DMS 273 treated with DMSO at 0.1 percent for 48 hours (cell line): ENCODE results near the gene KEAP1.

Source experiments
- DNase-seq: peaks from one replicate; lab custom pipeline; 2025; lab: John Stamatoyannopoulos, UW

The KEAP1 gene

DNA sequence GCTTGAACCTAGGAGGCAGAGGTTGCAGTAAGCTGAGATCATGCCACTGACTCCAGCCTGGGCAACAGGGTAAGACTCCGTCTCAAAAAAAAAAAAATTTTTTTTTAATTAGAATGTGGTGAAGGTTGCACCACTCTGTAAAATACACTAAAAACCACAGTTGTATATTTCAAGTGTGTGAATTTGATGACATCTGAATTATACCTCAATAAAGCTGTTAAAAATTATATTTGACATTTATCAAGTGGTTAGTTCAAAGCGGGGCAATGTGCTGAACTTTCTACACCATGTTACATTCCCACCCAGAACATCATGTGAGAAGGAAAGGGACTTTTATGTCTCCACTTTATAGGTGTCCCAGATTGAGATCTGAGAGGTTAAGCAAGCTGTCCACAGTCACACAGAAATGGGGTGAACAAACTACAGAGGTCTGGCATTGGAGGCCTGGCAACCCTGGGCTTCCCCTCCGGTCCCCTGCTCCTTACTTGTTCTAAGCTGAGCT lies 20.0 kb upstream of the KEAP1 start:
- DNase-seq, result no peak

GRCh38 chr19:10521461-10522171 lies 18.5 kb upstream of the KEAP1 start:
- no peak for DNase-seq

- DNase-seq, result no peak
Observed at GRCh38 chr19:10520652-10521318, 17.6 kb upstream of the KEAP1 start.

DNA sequence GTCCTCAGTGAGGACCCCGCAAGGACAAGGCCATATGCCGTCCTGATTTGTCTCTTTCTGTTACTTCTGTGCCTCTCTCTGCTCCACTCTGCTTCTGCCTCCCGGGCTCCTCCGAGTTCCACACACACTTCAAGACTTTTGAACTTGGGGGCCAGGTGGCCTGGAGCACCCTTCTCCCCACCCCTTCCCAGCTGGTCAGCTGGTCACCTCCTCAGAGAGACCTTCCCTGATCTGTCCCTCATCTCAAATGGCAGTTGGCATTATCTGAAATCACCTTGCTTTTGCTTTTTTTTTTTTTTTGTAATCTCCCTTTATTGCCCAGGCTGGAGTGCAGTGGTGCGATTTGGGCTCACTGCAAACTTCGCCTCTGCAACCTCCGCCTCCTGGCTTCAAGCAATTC lies 16.3 kb upstream of the KEAP1 start:
- no peak for DNase-seq

GRCh38 chr19:10518444-10519361 lies 15.5 kb upstream of the KEAP1 start:
- peak; percentile 65 for DNase-seq

GRCh38 chr19:10517760-10518443 lies 14.7 kb upstream of the KEAP1 start:
- DNase-seq, result no peak

GRCh38 chr19:10517361-10517759 lies 14.2 kb upstream of the KEAP1 start, which contains the start of gene S1PR5:
TSS of gene S1PR5 (minus strand) at chr19:10517447. CDS start at chr19:10515011, 2,436 bp downstream.
- no peak for DNase-seq

DNA sequence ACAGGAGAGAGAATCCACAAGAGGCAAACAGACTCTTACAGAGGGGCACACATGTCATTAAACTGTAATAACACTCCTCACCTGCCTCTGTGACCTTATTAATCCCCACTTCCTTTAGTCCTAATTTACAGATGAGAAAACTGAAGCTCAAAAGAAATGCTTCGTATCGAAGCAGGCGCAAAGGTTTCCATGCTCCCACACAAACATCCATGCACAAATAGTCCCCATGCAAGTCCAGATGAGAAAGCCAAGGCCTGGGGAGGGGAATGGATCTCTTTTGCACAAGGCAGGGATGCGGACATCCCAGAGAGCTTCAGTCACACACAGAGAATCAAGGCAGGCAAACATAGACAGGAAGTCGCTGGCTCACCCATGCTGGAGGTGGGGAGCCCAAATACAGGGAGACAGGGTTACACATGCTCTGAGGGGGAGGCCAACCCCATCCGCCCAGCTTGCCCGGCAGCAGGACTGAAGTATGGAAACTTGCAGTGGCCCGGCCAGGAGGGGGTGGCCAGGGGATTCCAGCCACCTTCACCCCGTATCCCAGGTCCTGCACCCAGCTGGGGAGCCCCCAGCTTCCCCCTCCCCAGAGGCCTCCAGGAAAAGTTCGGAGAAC lies 13.6 kb upstream of the KEAP1 start:
- no peak for DNase-seq

DNA sequence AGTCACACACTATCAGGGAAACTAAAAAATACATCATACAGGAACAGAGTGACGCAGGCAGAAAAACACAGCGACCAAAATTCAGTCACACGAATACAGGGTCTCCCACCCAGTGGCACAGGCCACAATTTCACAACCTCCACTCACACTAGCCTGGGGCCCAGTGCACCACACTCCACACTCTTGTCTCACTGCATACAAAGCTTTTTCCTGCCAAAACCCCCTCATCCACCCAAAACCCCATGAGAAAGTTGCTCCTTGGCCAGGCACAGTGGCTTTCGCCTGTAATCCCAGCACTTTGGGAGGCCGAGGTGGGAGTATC lies 12.9 kb upstream of the KEAP1 start:
- no peak for DNase-seq

DNA sequence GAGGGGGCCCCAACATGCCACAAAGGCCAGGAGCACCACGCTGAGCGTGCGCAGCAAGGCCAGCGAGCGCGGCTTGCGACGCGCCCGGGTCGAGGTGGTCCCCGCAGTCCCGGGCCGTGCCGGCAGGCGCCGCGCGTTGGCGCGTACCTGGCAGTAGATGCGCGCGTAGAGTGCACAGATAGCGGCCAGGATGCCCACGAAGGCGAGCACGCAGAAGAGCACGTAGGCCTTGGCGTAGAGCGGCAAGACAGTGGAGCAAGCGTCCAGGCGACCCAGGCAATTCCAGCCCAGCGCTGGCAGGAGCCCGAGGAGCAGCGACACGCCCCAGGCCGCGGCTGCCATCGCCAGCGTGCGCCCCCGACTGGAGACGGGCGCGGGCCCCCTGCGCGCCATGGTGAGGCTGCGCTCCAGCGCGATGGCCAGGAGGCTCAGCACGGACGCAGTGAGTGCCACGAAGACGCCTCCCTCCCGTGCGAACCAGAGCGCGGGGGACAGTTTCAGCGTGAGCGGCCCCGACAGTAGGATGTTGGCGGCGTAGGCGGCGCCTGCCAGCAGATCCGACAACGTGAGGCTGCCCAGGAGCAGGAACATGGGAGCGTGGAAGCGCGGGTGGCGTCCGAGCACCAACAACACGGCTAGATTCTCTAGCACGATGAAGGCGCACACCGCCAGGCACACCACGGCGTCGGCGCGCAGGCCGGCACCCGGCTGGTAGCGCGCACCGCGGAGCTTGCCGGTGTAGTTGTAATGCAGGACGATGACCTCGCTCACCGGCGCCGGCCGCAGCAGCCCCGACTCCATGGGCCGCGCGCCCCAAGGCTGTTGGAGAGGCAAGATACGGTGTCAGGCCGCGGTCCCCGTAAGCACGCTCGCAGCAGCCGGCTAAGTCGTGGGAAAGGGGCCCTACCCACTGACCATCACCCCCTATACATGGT lies 11.3 kb upstream of the KEAP1 start:
- no peak for DNase-seq

- no peak for DNase-seq
Observed at GRCh38 chr19:10513223-10513622, 10.1 kb upstream of the KEAP1 start.

GRCh38 chr19:10510301-10510802 lies 7.2 kb upstream of the KEAP1 start:
- DNase-seq, result no peak

- no peak for DNase-seq
Observed at GRCh38 chr19:10508707-10509106, 5.6 kb upstream of the KEAP1 start.

GRCh38 chr19:10508036-10508435 lies 4.9 kb upstream of the KEAP1 start:
- DNase-seq, result no peak

- no peak for DNase-seq
Observed at GRCh38 chr19:10505583-10506229, 2.5 kb upstream of the KEAP1 start.

DNA sequence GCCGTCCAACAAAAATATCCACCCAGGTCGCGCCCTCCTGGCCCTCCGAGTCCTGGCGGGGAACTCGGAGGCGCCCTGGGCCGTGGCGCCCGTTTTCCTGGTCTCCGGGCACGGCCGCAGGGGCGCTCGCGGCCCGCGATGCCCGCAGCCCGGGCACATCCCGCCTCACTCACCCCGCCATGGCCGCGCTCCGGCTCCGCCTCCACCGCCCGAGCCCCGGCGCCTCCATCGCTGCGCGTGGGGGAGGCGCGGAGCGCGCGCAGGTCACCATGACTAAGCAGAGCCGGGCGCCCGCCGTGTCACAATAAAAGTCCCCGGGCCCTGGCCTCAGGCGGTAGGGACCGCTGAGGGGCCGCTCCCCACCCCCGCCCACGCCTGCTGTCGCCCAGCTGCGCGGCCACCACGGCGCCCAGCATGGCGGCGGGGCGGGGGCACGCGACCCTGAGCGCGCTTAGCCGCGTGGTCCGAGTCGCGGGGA lies 593 bp downstream of the KEAP1 start:
- peak; percentile 61 for DNase-seq

- no peak for DNase-seq
Observed at GRCh38 chr19:10501971-10502523, 1.1 kb downstream of the KEAP1 start.

DNA sequence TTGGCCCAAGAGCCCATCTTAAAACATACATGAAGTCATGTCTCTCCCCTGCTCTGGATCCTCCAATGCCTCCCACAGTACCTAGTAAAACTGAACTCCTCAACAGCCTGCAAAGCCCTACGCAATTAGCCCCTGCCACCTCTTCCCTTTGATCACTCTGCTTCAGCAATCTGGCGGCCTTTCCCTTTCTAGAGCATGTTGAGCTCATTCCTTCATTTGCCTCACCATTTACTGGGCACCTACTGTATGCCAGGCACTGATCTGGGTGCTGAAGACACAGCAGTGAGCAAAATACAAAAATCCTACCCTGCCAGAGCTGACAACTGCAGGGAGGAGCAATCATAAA lies 2.9 kb downstream of the KEAP1 start:
- DNase-seq, result no peak

DNA sequence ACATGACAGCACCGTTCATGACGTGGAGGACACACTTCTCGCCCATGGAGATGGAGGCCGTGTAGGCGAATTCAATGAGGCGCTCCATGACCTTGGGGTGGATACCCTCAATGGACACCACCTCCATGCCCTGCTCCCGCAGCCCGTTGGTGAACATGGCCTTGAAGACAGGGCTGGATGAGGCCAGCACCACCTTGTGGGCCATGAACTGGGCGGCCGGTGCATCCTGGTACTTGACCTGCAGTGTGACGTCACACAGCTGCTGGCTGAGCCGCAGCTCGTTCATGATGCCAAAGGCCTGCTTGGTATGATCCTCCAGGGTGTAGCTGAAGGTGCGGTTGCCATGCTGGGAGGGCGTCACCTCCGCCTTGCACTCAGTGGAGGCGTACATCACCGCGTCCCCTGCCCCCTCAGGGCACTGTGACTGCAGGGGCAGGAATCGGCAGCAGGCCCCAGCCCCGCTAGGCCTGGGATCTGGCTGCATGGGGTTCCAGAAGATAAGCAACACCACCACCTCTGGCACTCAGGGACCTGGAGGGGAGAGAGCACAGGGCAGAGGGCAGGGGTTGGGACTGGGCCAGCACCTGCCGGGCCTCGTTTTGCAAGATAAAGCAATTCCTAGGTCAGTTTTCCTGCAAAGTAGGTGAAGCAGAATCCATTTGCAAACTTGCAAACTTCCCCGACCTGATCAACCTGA lies 3.5 kb downstream of the KEAP1 start:
- DNase-seq, result no peak
